GM21390 (cell line): Measurements from ENCODE around the gene CD47.
A peak's percentile ranks its signal among the peaks of the same experiment; 100 is the strongest.

Source experiments
- ATAC-seq: cut with Tn5 transposase; IDR thresholded peaks from one replicate; pipeline ENCODE4 v1.9.1; 2021; ENCODE audit not compliant: unreplicated experiment

The CD47 gene

GRCh38 chr3:108090701-108091497 lies at the start of gene CD47:
Gene CD47, minus strand, starts transcription at chr3:108091031. Its CDS starts 123 bp downstream, at chr3:108090908.
- peak; percentile 58 for ATAC-seq

- ATAC-seq, result no peak
Observed at GRCh38 chr3:108137460-108137814, 46.6 kb upstream of the CD47 start.

GRCh38 chr3:108136561-108137459 lies 46.0 kb upstream of the CD47 start:
- no peak for ATAC-seq

GRCh38 chr3:108134555-108134880 lies 43.7 kb upstream of the CD47 start:
- ATAC-seq, result peak; percentile 43

GRCh38 chr3:108133858-108134554 lies 43.2 kb upstream of the CD47 start:
- ATAC-seq, result peak; percentile 60

GRCh38 chr3:108133048-108133369 lies 42.2 kb upstream of the CD47 start:
- ATAC-seq, result no peak

GRCh38 chr3:108131475-108132134 lies 40.8 kb upstream of the CD47 start:
- ATAC-seq, result no peak

GRCh38 chr3:108130701-108131474 lies 40.1 kb upstream of the CD47 start:
- ATAC-seq, result no peak

- ATAC-seq, result no peak
Observed at GRCh38 chr3:108130236-108130635, 39.4 kb upstream of the CD47 start.

- ATAC-seq, result no peak
Observed at GRCh38 chr3:108127301-108127988, 36.6 kb upstream of the CD47 start.

- ATAC-seq, result no peak
Observed at GRCh38 chr3:108126348-108126747, 35.5 kb upstream of the CD47 start.

- peak; percentile 44 for ATAC-seq
Observed at GRCh38 chr3:108125550-108126071, 34.8 kb upstream of the CD47 start.

- ATAC-seq, result no peak
Observed at GRCh38 chr3:108125153-108125543, 34.3 kb upstream of the CD47 start.

- peak; percentile 87 for ATAC-seq
Observed at GRCh38 chr3:108124337-108125152, 33.7 kb upstream of the CD47 start.

GRCh38 chr3:108123326-108123725 lies 32.5 kb upstream of the CD47 start:
- no peak for ATAC-seq

GRCh38 chr3:108122276-108122675 lies 31.4 kb upstream of the CD47 start:
- ATAC-seq, result no peak

GRCh38 chr3:108119398-108120104 lies 28.7 kb upstream of the CD47 start:
- no peak for ATAC-seq
